GM06990 (cell line): Measurements from ENCODE around the gene PTS.
A peak's percentile ranks its signal among the peaks of the same experiment; 100 is the strongest.

Experiments
- DNase-seq: peaks from one replicate; pipeline ENCODE4 v3.0.0-alpha.2; 2011; ENCODE audit not compliant: insufficient read length; ENCODE audit errors: extremely low read depth
- H3K27me3 ChIP-seq: replicated peaks from 2 replicates; pipeline ENCODE4 v1.6.0; 2011; ENCODE audit warnings: low read length; ENCODE audit not compliant: control insufficient read depth, insufficient read depth
- H3K36me3 ChIP-seq: 2 replicates; pipeline ENCODE4 v1.5.1; 2011; ENCODE audit warnings: low read length; ENCODE audit not compliant: control insufficient read depth, insufficient read depth
- H3K4me3 ChIP-seq: replicated peaks from 2 replicates; pipeline ENCODE4 v1.5.1; 2011; ENCODE audit warnings: low read depth, mild to moderate bottlenecking, control low read depth, low read length
- CTCF ChIP-seq: IDR thresholded peaks from 2 replicates; pipeline ENCODE4 v1.5.1; 2011; ENCODE audit warnings: low read length, control low read depth, mild to moderate bottlenecking, inconsistent platforms; ENCODE audit not compliant: insufficient read depth, poor library complexity, severe bottlenecking

Gene PTS

GRCh38 chr11:112277029-112277428 lies 50.8 kb downstream of the PTS start:
- no peak for DNase-seq
- TF ChIP-seq CTCF: no peak

GRCh38 chr11:112277941-112278340 lies 51.7 kb downstream of the PTS start:
- no peaks in the 10 kb centered on the region for H3K27me3 ChIP-seq
- no peaks in the 10 kb centered on the region for H3K36me3 ChIP-seq
- no peak overlapping the region for H3K4me3 ChIP-seq
- no peak for TF ChIP-seq CTCF
- DNase-seq: no peak

More at GRCh38 chr11:112277029-112277428, 50.8 kb downstream of the PTS start:
- Histone ChIP-seq H3K36me3 (no peaks in the 10 kb centered on the region), H3K27me3 (no peaks in the 10 kb centered on the region), H3K4me3 (no peak overlapping the region)

GRCh38 chr11:112278803-112279202 lies 52.6 kb downstream of the PTS start:
- Histone ChIP-seq H3K36me3 (no peaks in the 10 kb centered on the region), H3K27me3 (no peaks in the 10 kb centered on the region), H3K4me3 (no peak overlapping the region)
- DNase-seq: no peak
- TF ChIP-seq CTCF: no peak

GRCh38 chr11:112279901-112280267 lies 53.7 kb downstream of the PTS start:
- DNase-seq: peak; percentile 71
- TF ChIP-seq CTCF: peak; percentile 94
- Histone ChIP-seq H3K27me3 (no peaks in the 10 kb centered on the region), H3K4me3 (peak overlapping the region; percentile 63), H3K36me3 (no peaks in the 10 kb centered on the region)

GRCh38 chr11:112280268-112281126 lies 54.3 kb downstream of the PTS start:
- Histone ChIP-seq H3K4me3 (peak overlapping the region; percentile 63), H3K27me3 (no peaks in the 10 kb centered on the region), H3K36me3 (no peaks in the 10 kb centered on the region)
- peak; percentile 48 for DNase-seq
- TF ChIP-seq CTCF: peak; percentile 70

- no peaks in the 10 kb centered on the region for H3K36me3 ChIP-seq
- no peaks in the 10 kb centered on the region for H3K27me3 ChIP-seq
- TF ChIP-seq CTCF: no peak
- no peak overlapping the region for H3K4me3 ChIP-seq
- no peak for DNase-seq
These were observed 55.5 kb downstream of the PTS start for GRCh38 chr11:112281726-112282125.
